SK-N-SH (cell line): Measurements from ENCODE around the gene PRAMEF8. TPM values are rescaled to one million over a fixed set of nuclear protein-coding genes. Genes with fewer than 3 reads are reported as not detected.
"Not testable (repeated sequence)": the region's sequence is repeated elsewhere in the genome, so short reads cannot be mapped to it uniquely, and the experiment has no call there.

Experiments used
- CTCF ChIA-PET: fragments of 300-600, 350-600 bp; formaldehyde crosslinking; extraction: SDS; loops from one replicate; lab custom pipeline; 2021; lab: Yijun Ruan, JAX
- POLR2A ChIA-PET: fragments of 350-600 bp; sonication (Branson Sonifier 250); formaldehyde crosslinking; extraction: SDS; loops from one replicate; lab custom pipeline; 2020; ENCODE audit warnings: antibody characterized with exemption, inconsistent platforms; lab: Yijun Ruan, JAX
- DNase-seq: peaks from one replicate; pipeline ENCODE4 v3.0.0; 2012
- H2AFZ ChIP-seq: fragments of 200-600 bp; sonication (generic); 2 replicates; pipeline ENCODE4 v1.8.1; 2016; ENCODE audit warnings: antibody characterized with exemption, mild to moderate bottlenecking, low read depth
- H3F3A ChIP-seq: fragments of 200-600 bp; sonication (generic); replicated peaks from 2 replicates; pipeline ENCODE3; 2016; ENCODE audit warnings: antibody characterized with exemption, mild to moderate bottlenecking; ENCODE audit not compliant: insufficient read depth
- H3K27ac ChIP-seq, 2 experiments: fragments of 200-500 bp in 1 of 2; fragments of 200-600 bp in 1 of 2; sonication (Bioruptor generic) in 1 of 2; sonication (generic), shearing (Covaris generic) in 1 of 2; 2 replicates each; pipeline versions ENCODE4 v1.5.1 to v1.6.1; 2014 to 2016; ENCODE audit warnings: low read depth in 2 of 2, inconsistent platforms in 1 of 2, low read length in 1 of 2, mild to moderate bottlenecking in 1 of 2, mixed read lengths in 1 of 2
- H3K27me3 ChIP-seq: fragments of 200-600 bp; sonication (generic), shearing (Covaris generic); 2 replicates; pipeline ENCODE4 v1.6.1; 2016; ENCODE audit warnings: mixed run types; ENCODE audit not compliant: insufficient read depth
- H3K36me3 ChIP-seq, 2 experiments: fragments of 200-500 bp in 1 of 2; fragments of 200-600 bp in 1 of 2; sonication (Bioruptor generic) in 1 of 2; sonication (generic) in 1 of 2; replicated peaks in 1 of 2; 2 replicates each; pipeline versions ENCODE3 to v1.5.1; 2014 to 2016; ENCODE audit warnings: low read length in 1 of 2, mild to moderate bottlenecking in 1 of 2; ENCODE audit not compliant: insufficient read depth in 2 of 2, control insufficient read depth in 1 of 2
- H3K4me1 ChIP-seq, 2 experiments: fragments of 200-500 bp in 1 of 2; fragments of 200-600 bp in 1 of 2; sonication (Bioruptor generic) in 1 of 2; sonication (generic), shearing (Covaris generic) in 1 of 2; 2 replicates each; pipeline versions ENCODE4 v1.5.1 to v1.6.1; 2014 to 2016; ENCODE audit warnings: low read depth in 1 of 2, low read length in 1 of 2, mixed run types in 1 of 2; ENCODE audit not compliant: insufficient read depth in 2 of 2, control insufficient read depth in 1 of 2
- H3K4me2 ChIP-seq: fragments of 200-600 bp; sonication (generic), shearing (Covaris generic); 2 replicates; pipeline ENCODE4 v1.6.1; 2017; ENCODE audit warnings: mixed run types
- H3K4me3 ChIP-seq, 2 experiments: fragments of 200-500 bp in 1 of 2; fragments of 200-600 bp in 1 of 2; sonication (Bioruptor generic) in 1 of 2; sonication (generic), shearing (Covaris generic) in 1 of 2; 2 replicates each; pipeline versions ENCODE4 v1.5.1 to v1.8.1; 2014 to 2016; ENCODE audit warnings: low read depth in 2 of 2, inconsistent platforms in 1 of 2, low read length in 1 of 2, mild to moderate bottlenecking in 1 of 2, mixed read lengths in 1 of 2, moderate library complexity in 1 of 2
- H3K79me2 ChIP-seq: fragments of 200-600 bp; sonication (generic); 2 replicates; pipeline ENCODE4 v1.8.1; 2017; ENCODE audit warnings: mild to moderate bottlenecking; ENCODE audit not compliant: insufficient read depth
- H3K9ac ChIP-seq: fragments of 200-600 bp; sonication (generic); 2 replicates; pipeline ENCODE4 v1.6.1; 2017; ENCODE audit warnings: mixed run types
- H3K9me2 ChIP-seq: fragments of 200-600 bp; sonication (generic); 2 replicates; pipeline ENCODE4 v1.6.1; 2017; ENCODE audit warnings: mixed run types
- H3K9me3 ChIP-seq: fragments of 200-600 bp; sonication (generic); 2 replicates; pipeline ENCODE4 v1.6.1; 2017; ENCODE audit warnings: mixed run types, mild to moderate bottlenecking, moderate library complexity
- H4K20me1 ChIP-seq: fragments of 200-600 bp; sonication (generic); 2 replicates; pipeline ENCODE4 v1.6.1; 2017; ENCODE audit warnings: mild to moderate bottlenecking, mixed run types; ENCODE audit not compliant: insufficient read depth
- WGBS: methylation state at CpG from one replicate; pipeline ENCODE4 v1.1.6; 2017; ENCODE audit warnings: low lambda C conversion rate; 5-methylcytosine and 5-hydroxymethylcytosine counted together
- polyA plus RNA-seq, 3 experiments: library from polyadenylated mRNA; depleted of rRNA; stranded (reverse); fragments of >200 nt; gene quantifications; 2 replicates each; pipeline ENCODE4 v1.2.3, GENCODE V29; 2012

PRAMEF8 gene
- polyA plus RNA-seq, 1 of the 3 experiments (the other 2 are of a cell fraction), result not detected

DNA sequence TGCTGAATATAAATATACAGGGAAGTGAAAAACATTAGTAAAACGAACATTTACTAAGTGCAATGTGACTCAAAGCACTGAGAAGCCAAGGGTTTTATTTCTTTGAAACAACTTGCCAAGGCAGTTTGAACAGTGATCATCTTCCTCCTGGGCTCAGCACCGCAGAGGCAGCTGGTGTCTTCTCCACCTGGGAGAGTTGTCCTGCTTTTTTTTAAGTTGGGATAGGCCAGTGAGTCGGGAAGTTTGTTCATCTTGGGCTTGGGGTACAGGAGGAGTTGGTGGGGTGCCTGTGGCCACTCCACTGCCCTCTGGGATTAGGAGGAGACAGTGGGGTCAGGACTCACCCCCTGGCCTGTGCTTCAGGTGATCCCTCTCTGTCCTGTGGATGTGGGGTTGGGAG, 4.1 kb upstream of the PRAMEF8 start:
- CTCF ChIA-PET, POLR2A ChIA-PET, H3K27me3 ChIP-seq: not testable (repeated sequence)

DNA sequence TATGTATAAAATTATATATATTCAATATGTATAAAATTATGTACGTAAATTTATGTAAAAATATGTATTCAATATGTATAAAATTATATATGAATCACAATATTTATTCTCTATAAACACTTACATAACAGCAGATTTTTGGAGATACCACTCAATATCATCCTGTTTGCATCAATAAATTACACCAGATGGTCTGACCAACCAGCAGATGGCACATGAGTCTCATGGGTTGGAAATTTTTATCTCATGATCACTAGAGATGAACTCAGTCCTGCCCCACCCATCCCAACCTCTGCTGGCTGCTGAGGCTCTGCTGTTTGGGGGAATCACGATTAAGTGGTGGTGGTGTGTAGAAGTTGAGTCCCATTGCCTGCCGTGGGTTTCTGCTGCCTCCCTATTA, 5.3 kb downstream of the PRAMEF8 start:
- CTCF ChIA-PET, H3K9me2 ChIP-seq, H3K79me2 ChIP-seq, H3K27ac ChIP-seq, H3K9ac ChIP-seq, H3K36me3 ChIP-seq, H3K4me3 ChIP-seq, H3K9me3 ChIP-seq, H4K20me1 ChIP-seq, H3K27me3 ChIP-seq, DNase-seq, H2AFZ ChIP-seq, H3K4me2 ChIP-seq, H3F3A ChIP-seq, H3K4me1 ChIP-seq, POLR2A ChIA-PET: not testable (repeated sequence)
- WGBS, result 0% methylated on average over 3 of the region's 3 CpGs

More for the DNA sequence above, 4.1 kb upstream of the PRAMEF8 start:
- not testable (repeated sequence) for DNase-seq, H3K4me3 ChIP-seq, H3K79me2 ChIP-seq, H3K9me3 ChIP-seq, H3K27ac ChIP-seq, H3K9me2 ChIP-seq, H2AFZ ChIP-seq, H3K4me2 ChIP-seq, H3K9ac ChIP-seq, H3K4me1 ChIP-seq, H4K20me1 ChIP-seq, H3F3A ChIP-seq, H3K36me3 ChIP-seq
- 20% methylated on average over 1 of the region's 3 CpGs for WGBS

DNA sequence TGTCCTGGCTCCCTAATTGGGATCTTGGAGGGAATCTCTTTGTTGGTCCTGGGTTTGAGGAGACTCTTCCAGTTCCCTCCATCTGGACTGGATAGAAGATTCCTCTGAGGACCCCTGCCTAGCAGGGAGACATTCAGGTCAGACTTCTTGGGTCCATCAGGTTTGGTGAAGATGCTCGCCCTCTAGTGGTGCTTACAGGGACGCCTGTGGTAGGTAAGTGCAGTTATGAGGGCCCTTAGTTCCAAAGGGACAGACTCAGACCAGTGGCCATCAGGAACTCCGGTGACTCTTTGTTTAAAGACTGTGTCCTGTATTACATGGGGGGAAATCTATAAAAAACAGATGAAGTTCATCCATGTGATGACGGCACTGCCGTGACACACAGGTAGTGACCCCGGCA, 7.9 kb downstream of the PRAMEF8 start:
- H3K9me3 ChIP-seq, H3K27ac ChIP-seq, H3K79me2 ChIP-seq, POLR2A ChIA-PET, DNase-seq, H3K27me3 ChIP-seq, H3K4me2 ChIP-seq, H3K36me3 ChIP-seq, H3K4me1 ChIP-seq, CTCF ChIA-PET, H3K4me3 ChIP-seq, H4K20me1 ChIP-seq, H3F3A ChIP-seq, H3K9me2 ChIP-seq, H3K9ac ChIP-seq, H2AFZ ChIP-seq: not testable (repeated sequence)
- 0% methylated on average over 1 of the region's 6 CpGs for WGBS

DNA sequence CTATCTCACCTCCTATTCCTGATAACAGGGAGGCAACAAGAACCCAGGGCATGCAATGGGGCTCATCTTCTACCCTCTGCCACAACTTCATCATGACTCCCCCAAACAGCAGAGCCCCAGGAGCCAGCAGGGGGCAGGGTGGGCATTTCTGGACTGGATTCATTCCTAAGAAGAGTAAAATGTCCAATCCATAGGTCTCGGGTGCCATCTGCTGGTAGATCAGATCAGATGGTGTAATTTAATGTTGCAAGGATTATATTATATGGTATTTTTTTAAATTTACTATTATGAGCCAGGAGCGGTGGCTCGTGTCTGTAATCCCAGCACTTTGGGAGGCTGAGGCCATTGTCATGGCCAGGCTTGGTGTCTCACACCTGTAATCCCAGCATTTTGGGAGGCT, 19.8 kb downstream of the PRAMEF8 start:
- H3K79me2 ChIP-seq, CTCF ChIA-PET, H3K9me3 ChIP-seq, H4K20me1 ChIP-seq, H2AFZ ChIP-seq, H3K9me2 ChIP-seq, H3K4me3 ChIP-seq, H3K36me3 ChIP-seq, H3K4me1 ChIP-seq, H3K4me2 ChIP-seq, POLR2A ChIA-PET, H3K27ac ChIP-seq, H3K9ac ChIP-seq, DNase-seq, H3F3A ChIP-seq, H3K27me3 ChIP-seq: not testable (repeated sequence)
- WGBS, result 0% methylated on average over 2 of the region's 3 CpGs

DNA sequence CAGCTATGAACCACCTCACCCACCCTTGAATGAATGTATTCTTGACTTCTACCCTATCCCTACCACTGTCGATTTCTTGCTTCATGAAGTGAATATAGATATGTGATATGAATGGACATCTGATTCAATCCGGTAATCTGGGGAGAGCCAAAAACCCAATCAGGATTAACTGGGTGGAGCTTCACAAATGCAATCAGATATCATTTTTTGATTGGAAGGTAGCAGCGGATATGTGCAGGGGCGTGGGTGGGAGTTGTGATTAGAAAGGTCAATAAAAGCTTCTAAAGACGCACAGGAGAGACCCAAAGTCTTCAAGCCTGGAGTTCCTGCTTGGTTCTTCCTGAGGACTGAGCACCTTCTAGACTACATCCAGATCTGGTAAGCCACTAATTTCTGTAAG, 31.0 kb downstream of the PRAMEF8 start, which contains the start of gene PRAMEF5:
PRAMEF5 (plus strand) TSS at position 301 of the 400 bp plus-strand sequence. CDS start 5,071 bp downstream, outside the sequence.
- H3K9ac ChIP-seq, result not testable (repeated sequence)

DNA sequence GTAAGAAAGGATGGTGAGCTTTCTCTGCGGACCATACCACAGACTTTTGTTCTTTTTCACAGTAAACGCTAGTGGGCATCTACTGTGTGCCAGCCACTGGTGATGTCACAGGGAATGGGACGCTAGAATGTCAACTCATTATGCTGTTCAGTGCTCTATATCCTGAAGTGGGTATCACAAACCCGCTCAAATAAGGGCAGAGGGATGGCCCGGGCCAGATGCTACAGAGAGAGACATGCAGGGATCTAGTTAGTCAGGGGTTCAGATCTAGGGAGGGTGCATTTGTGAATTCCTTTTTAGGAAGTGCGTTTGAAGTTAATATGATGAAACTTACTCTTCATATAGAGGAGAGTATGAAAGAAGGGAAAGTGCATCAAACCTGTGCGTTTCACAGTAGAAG, 37.8 kb downstream of the PRAMEF8 start:
- H3K4me1 ChIP-seq, H3K36me3 ChIP-seq, H2AFZ ChIP-seq, CTCF ChIA-PET, H3K27ac ChIP-seq, H3K9me3 ChIP-seq, H3F3A ChIP-seq, DNase-seq, H3K9me2 ChIP-seq, H3K4me2 ChIP-seq, H4K20me1 ChIP-seq, H3K4me3 ChIP-seq, POLR2A ChIA-PET, H3K9ac ChIP-seq, H3K27me3 ChIP-seq, H3K79me2 ChIP-seq: not testable (repeated sequence)
- 5% methylated on average over 7 of the region's 7 CpGs for WGBS

More for the DNA sequence above, 31.0 kb downstream of the PRAMEF8 start, which contains the start of gene PRAMEF5:
- H3K79me2 ChIP-seq, H4K20me1 ChIP-seq, H3K4me2 ChIP-seq, H3F3A ChIP-seq, CTCF ChIA-PET, H2AFZ ChIP-seq, H3K27ac ChIP-seq, H3K4me1 ChIP-seq, POLR2A ChIA-PET, DNase-seq, H3K27me3 ChIP-seq, H3K9me2 ChIP-seq, H3K36me3 ChIP-seq, H3K9me3 ChIP-seq, H3K4me3 ChIP-seq: not testable (repeated sequence)
- WGBS, result no CpG with 5 or more reads among the region's 5 CpGs

DNA sequence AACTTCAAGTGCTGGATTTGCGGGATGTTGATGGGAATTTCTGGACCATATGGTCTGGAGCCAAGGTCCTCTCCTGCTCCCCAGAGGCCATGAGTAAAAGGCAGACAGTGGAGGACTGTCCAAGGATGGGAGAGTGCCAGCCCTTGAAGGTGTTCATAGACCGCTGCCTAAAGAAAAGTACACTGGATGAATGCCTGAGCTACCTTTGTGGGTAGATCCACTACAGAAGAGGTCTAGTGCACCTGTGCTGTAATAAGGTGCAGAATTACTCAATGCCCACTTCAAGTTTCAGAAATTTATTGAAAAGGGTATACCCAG, 38.4 kb downstream of the PRAMEF8 start:
- H3F3A ChIP-seq, H3K4me3 ChIP-seq, POLR2A ChIA-PET, H3K4me1 ChIP-seq, H4K20me1 ChIP-seq, H3K79me2 ChIP-seq, DNase-seq, H3K36me3 ChIP-seq, CTCF ChIA-PET, H3K27me3 ChIP-seq, H3K27ac ChIP-seq, H2AFZ ChIP-seq, H3K9me3 ChIP-seq, H3K9me2 ChIP-seq, H3K9ac ChIP-seq, H3K4me2 ChIP-seq: not testable (repeated sequence)
- WGBS, result 0% methylated on average over 2 of the region's 2 CpGs
